ENCODE data around the gene ADGRV1. TPM values are rescaled to one million over a fixed set of nuclear protein-coding genes. Genes with fewer than 3 reads are reported as not detected.
"Not testable (repeated sequence)": the region's sequence is repeated elsewhere in the genome, so short reads cannot be mapped to it uniquely, and the experiment has no call there.

ADGRV1 gene
- total and polyA plus RNA-seq, 9 of the 15 experiments (the other 6 are each of a cell fraction or from before 2014, with no cell fraction given) = 21.7 to 156 (median 58.2) TPM

DNA sequence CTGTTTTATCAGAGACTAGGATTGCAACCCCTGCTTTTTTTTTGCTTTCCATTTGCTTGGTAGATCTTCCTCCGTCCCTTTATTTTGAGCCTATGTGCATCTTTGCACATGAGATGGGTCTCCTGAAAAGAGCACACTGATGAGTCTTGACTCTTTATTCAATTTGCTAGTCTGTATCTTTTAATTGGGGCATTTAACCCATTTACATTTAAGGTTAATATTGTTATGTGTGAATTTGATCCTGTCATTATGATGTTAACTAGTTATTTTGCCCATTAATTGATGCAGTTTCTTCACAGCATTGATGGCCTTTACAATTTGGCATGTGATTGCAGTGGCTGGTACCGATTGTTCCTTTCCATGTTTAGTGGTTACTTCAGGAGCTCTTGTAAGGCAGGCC, 21.3 kb downstream of the ADGRV1 start:
- H2AFZ ChIP-seq (ENCODE audit: low read depth, low read length); H3K9ac ChIP-seq (ENCODE audit: insufficient read depth in 1 of 2, low read depth in 2 of 2, low read length in 2 of 2); FAIRE-seq; ATAC-seq; H3K27ac ChIP-seq (ENCODE audit: extremely low read depth, low read depth, low read length); H3K4me1 ChIP-seq (replicated peaks in 1 of 2; ENCODE audit: control insufficient read depth in 2 of 2, insufficient read depth in 2 of 2, low read length in 2 of 2); H3K9me3 ChIP-seq (replicated peaks; ENCODE audit: control insufficient read depth, insufficient read depth, low read depth, low read length); CTCF ChIA-PET (ENCODE audit: low intra/inter-chr PET ratio); H3K4me3 ChIP-seq; H3K4me2 ChIP-seq (ENCODE audit: insufficient read depth, low read length); H4K20me1 ChIP-seq (replicated peaks; ENCODE audit: control insufficient read depth, insufficient read depth, low read length); intact Hi-C loops (cut with micrococcal nuclease); BruUV-seq (replicated peaks); DNase-seq (ENCODE audit: extremely low read depth in 1 of 4, low spot score in 3 of 4); POLR2A ChIA-PET; H3K9me1 ChIP-seq (ENCODE audit: control insufficient read depth, insufficient read depth, low read length); H3K36me3 ChIP-seq (ENCODE audit: control insufficient read depth, insufficient read depth, low read length); in situ Hi-C loops (cut with MboI); H3K27me3 ChIP-seq (ENCODE audit: control insufficient read depth in 2 of 2, insufficient read depth in 2 of 2, low read length in 2 of 2): not testable (repeated sequence)
- peaks cover 10% of the 10 kb centered on the region for H3K79me2 ChIP-seq (ENCODE audit: control insufficient read depth, insufficient read depth, low read length)
- 52% methylated on average over 2 of the region's 2 CpGs for WGBS (ENCODE audit: insufficient coverage, low coverage, missing lambda C conversion rate)
- TF ChIP-seq ZNF354B (CRISPR knock-in tag; IDR thresholded peaks at IDR 0.05) (peak; percentile 66), ZNF507 (tag; conservative IDR thresholded peaks at IDR 0.05) (peak; percentile 95)

GRCh38 chr5:90581956-90582355, 23.4 kb downstream of the ADGRV1 start:
- FAIRE-seq (no peak), ATAC-seq (no peak), DNase-seq (ENCODE audit: extremely low read depth in 1 of 4, low spot score in 3 of 4) (no peak)
- H3K27ac ChIP-seq (ENCODE audit: extremely low read depth, low read depth, low read length) = no peak overlapping the region
- H3K9ac ChIP-seq (ENCODE audit: insufficient read depth in 1 of 2, low read depth in 2 of 2, low read length in 2 of 2) = no peak overlapping the region
- BruUV-seq (replicated peaks) = no TSS peak
- TF ChIP-seq RAD21 (CRISPR knock-in tag; conservative IDR thresholded peaks at IDR 0.05 in 1 of 2, IDR thresholded peaks at IDR 0.05 in 1 of 2) = no peak
- no peak for TF ChIP-seq NR2F6 (CRISPR knock-in tag; IDR thresholded peaks at IDR 0.05)
- no peak for TF ChIP-seq TAF1 (IDR thresholded peaks at IDR 0.05; ENCODE audit: control insufficient read depth, extremely low read depth, insufficient read depth, low read length, severe bottlenecking)
- no peaks in the 10 kb centered on the region for H3K9me1 ChIP-seq (ENCODE audit: control insufficient read depth, insufficient read depth, low read length)
- ChIA-PET POLR2A (no interaction called here), CTCF (ENCODE audit: low intra/inter-chr PET ratio) (no interaction called here)
- H3K36me3 ChIP-seq (ENCODE audit: control insufficient read depth, insufficient read depth, low read length) = no peaks in the 10 kb centered on the region
- WGBS (ENCODE audit: insufficient coverage, low coverage, missing lambda C conversion rate) = 15% methylated on average over 2 of the region's 2 CpGs
- no peak overlapping the region for H3K4me2 ChIP-seq (ENCODE audit: insufficient read depth, low read length)
- no peaks in the 10 kb centered on the region for H3K27me3 ChIP-seq (ENCODE audit: control insufficient read depth in 2 of 2, insufficient read depth in 2 of 2, low read length in 2 of 2)
- no peak overlapping the region for H2AFZ ChIP-seq (ENCODE audit: low read depth, low read length)
- H3K4me3 ChIP-seq = no peak overlapping the region
- peaks cover 6% of the 10 kb centered on the region; the same call in 2 of the 3 replicates for H3K79me2 ChIP-seq (ENCODE audit: control insufficient read depth, insufficient read depth, low read length)
- H3K9me3 ChIP-seq (replicated peaks; ENCODE audit: control insufficient read depth, insufficient read depth, low read depth, low read length) = no peaks in the 10 kb centered on the region
- in situ Hi-C loops (cut with MboI) = no loop called here
- intact Hi-C loops (cut with micrococcal nuclease) = no loop called here
- no peaks in the 10 kb centered on the region for H4K20me1 ChIP-seq (replicated peaks; ENCODE audit: control insufficient read depth, insufficient read depth, low read length)
- H3K4me1 ChIP-seq (replicated peaks in 1 of 2; ENCODE audit: control insufficient read depth in 2 of 2, insufficient read depth in 2 of 2, low read length in 2 of 2) = no peaks in the 10 kb centered on the region; a peak in 2 of 5 replicates

All from K562 (cell line).